Stimulated activated CD4-positive, alpha-beta T cell treated with anti-CD3 and anti-CD28 coated beads, Interleukin-1b, Interleukin-23, amount 100 ng/mL, for 24 hours (primary cell): ENCODE results near the gene TPRG1.
A peak's percentile ranks its signal among the peaks of the same experiment; 100 is the strongest.

ENCODE experiments used
- DNase-seq, 4 experiments: peaks; one replicate each; pipeline ENCODE4 v3.0.0-alpha.2; 2020; ENCODE audit warnings: low read depth in 4 of 4, low spot score in 1 of 4

TPRG1 gene, protein sequence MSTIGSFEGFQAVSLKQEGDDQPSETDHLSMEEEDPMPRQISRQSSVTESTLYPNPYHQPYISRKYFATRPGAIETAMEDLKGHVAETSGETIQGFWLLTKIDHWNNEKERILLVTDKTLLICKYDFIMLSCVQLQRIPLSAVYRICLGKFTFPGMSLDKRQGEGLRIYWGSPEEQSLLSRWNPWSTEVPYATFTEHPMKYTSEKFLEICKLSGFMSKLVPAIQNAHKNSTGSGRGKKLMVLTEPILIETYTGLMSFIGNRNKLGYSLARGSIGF

DNA sequence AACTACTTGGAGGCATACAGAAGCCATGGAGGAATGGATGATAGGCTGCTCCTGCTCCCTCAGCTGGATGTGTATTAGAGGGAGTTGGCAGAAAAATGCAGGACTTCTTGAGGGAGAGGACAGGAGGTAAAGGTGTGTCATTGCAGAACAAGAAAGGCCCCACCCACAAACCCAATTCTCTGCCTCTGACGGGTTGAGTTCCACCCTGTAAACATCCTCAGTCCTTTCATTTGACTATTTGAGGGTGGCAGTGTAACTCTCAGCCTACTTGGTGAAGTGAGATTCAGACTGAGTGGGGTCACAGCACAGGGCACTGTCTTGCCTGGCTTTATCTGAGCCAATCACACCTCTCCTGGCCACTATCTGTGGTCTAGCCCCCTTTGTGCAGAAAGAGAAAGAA, at the start of gene TPRG1:
TSS of gene TPRG1 (plus strand) at position 265 of the 400 bp plus-strand sequence. CDS start 35,414 bp downstream, outside the sequence.
- no peak for DNase-seq

DNA sequence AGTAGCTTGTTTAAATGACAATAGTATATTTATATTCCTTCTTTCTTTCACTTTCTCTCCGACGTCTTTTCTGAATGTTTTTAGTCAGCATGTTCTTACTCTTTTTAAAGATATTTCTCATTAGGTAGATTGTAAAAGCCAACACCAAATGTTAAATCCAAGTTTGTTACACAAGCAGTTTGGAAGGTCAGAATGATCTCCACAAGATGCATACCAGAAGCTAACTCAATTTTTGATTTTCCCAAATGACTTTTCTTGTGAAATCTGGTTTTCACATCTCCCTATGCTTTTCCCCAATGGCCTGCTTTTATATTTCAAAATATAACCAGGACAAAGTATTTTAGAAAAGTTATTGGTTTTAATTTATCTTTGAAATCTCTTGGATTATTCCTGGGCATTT, 49.7 kb upstream of the TPRG1 start:
- no peak for DNase-seq

DNA sequence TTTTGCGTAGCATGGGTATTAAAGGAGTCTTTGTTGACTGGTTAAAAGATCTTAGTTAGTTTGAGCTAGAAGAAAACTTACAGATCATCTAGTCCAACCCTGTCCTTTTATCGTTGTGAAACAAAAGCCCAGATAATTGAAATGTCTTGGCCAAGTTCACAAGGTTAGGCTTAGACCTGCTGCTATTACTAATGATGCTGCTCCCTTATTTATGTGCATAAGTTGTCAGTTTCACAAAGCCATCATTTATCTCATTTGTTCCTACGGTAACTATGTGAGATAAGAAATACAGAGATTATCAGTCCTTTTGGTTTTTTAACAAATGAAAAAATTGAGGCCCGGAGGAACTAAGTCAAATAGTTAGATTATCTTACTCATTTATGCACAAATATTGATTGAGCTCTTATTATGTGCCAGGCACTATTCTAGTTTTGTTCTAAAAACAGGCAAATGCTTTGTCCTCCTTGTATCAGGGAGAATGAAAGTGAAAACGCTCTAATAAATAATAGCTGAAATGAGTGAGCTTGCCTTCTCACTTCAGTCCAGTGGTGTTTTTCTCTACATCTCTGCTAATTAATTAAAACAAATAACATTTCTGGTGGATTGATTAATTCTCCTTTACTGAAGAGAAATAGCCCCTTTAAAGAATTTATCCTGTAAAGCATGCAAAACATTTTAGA, 49.1 kb upstream of the TPRG1 start:
- no peak for DNase-seq

DNA sequence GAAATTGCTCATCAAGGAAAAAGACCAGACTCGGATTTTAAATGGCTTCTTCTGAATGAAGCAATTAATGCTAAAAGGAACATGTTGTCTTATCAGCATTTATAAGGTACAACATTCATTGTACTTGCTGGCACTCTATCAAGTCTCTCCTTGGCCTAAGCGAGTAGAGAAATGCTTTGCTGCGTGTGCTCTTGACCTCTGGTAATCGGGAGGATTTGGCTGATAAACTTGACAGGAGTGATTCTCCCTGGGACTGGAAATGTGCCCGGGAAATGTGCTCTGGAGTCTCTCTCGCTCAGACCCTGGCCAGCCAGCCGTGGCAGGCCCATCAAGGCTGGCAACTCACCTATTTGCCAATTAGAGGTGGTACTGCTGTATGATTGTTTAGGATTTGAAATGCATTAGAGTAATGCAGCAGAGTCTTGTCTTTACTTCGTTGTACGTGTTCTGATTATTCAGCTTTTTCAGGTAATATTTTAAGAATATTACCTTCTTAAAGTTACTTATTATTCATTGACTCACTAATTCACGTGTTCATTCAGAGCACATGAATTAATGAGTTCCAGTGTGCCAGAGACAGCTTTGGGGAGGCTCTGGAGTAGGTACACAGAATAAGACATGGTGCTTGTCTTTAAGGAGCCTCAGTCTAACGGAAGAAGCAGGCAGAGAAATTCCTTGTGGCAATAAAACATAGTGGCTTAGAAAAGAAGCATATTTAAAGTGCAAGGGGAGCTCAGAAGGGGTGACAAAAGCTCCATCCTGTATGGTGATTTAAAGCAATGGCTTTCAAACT, 48.0 kb upstream of the TPRG1 start:
- DNase-seq = no peak

DNA sequence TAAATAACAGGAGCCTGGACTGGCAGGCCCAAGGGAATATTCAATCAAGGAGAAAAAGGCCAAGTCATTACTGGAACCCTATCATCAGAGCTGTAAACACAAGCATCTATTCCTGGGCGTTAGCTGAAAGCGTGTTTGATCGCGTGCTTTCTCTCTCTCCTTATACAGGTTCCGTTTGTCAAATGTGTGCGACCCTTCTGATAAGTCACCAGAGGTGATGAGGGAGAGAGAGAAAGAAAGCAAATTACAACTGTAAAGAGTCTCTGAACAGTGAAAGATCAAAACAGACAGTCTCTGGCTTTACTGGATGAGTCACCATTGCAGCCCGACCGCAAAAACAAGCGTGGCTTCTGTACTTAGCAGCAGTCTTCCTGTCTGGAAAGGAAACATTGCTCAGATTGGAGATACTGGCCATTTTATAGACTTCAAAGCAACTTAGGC, 39.5 kb upstream of the TPRG1 start:
- DNase-seq = peak; percentile 28 to 62 (median 52)

DNA sequence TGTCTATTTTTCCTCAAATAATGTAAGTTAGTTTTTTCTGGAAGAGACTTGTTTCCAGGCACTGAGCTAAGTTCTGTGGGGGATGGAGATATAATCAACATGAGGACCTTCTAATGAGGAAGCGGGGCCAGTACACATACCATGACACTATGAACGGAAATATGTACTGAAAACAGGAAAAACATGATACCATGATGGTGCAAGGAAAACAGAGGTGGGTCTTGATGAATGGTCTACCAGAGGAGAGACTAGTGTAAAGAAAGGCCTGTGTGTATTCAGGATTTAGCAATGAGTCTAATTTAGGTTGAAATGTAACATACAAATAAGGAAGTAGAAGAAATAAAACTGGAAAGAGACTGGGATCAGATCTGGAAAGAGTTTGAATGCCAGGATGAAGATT, 38.9 kb upstream of the TPRG1 start:
- DNase-seq = no peak

DNA sequence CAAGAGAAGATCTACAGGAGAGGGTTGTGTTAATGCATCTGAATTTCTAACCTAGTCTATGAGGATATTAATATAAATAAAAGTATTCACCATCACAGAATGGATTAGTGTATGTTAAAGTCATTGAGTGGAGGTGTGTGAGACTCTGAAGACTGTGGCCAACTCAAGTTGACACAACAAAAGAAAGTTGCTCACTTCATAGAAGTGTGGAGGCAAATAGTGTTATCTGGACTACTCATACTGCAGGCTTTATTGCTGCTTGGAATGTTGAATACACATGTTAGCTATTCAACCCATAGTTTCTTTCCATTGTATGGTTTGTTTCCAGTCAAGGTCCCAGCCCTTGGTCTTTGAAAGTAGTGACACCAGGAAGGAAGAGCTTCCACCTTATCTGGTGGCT, 38.0 kb upstream of the TPRG1 start:
- DNase-seq = no peak

DNA sequence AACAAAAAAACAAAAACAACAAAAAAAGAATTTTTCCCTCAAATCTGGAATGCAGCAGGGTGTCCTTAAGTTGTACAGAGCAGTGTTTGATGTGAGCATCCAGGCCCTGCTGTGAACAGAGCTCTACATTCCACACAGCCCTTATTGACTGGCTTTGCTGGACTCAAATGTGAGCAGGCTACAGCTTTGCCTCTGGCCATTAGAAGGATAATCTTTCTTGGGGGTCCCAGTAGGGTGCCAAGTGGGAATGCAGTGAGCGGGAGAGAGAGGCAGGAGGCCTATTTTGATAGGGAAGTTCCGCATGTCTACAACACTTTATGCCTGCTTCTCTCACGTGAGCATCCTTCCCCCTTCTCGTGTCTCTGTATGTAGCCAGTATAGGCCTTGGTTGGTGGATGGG, 34.4 kb upstream of the TPRG1 start:
- no peak for DNase-seq

DNA sequence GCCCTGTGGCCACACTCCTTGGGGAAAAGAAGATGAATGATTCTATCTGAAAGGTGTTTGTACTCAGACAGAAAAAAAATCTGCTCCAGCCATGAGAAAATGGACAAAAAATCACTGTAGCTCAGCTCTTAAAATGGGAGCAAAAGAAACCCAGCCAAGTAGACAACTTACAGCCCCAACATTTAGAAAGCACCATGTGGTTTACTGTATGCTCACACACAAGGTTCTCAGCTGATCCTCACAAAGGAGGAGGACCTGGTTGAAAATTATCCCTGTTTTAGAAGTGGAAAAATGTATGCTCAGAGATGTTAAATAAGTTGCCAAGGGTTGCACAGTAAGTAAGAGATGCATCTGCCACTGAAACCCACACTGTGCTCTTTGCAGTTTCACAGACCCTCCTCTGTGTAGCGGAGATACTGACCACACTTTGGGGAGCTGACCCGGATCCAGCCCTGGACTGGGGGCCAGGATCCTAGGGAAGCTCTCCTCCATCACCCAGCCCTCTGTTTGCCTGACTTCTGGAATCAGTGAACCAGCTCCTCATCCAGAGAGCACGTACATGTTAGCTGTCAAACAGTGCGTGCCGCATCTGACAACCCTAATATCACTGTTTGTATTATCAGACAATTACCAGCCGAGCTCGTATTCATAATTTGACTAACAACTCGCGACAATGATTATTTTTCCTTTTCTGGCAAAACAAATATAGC, 32.7 kb upstream of the TPRG1 start:
- DNase-seq = no peak

DNA sequence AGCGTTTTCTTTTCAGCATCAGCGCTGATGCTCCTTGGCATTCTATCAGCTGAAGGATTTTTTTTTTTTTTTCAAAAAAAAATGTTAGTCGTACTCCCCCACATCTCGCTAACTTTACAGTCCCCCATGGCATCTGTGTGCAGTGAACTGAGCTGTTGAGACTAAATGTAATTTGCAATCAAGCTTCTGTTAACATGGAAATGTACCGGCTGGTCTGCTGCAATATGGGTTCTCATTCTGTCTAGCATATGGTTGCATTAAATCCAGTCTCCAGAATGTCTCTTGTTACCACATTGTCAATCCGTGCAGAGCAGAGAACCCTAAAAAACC, 32.2 kb upstream of the TPRG1 start:
- DNase-seq = no peak

DNA sequence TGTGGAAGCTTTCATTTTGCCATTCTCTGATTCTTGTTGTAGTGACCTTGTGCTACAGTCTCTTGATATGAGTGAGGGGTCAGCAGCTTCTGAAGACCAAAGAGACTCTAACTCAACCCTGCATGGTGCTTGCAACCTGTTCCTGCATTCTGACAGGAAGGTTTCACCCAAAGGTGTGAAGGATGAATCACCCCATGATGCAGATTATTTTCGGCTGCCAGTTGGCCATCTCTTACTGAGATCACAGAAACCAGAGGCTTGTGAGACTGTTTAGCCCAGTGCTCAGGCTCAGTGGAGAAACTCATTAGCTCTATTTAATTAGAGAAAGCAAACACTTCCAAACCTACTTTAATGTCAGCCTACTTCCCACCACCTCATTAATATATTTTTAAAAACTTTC, 29.2 kb upstream of the TPRG1 start:
- DNase-seq = peak in 1 of 4 experiments; percentile 19

DNA sequence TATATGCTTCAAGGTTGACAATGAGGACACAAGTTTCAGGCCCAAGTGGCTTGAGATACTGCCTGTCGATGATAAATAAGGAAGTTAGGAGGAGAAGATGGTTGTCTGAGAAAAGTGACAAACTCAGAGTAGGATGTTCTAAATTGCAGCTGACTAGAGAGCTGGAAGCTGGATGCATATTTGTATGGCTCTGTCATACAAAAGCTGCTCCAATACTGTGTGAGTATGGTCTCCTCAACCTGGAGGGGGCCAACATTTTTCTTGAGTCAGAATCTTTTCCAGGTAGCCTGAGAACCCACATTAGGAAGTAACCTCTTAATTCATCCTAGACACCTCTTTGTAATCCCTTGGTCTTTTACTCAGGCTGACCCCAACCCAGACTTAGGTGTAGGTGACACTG, 28.4 kb upstream of the TPRG1 start:
- DNase-seq = no peak

DNA sequence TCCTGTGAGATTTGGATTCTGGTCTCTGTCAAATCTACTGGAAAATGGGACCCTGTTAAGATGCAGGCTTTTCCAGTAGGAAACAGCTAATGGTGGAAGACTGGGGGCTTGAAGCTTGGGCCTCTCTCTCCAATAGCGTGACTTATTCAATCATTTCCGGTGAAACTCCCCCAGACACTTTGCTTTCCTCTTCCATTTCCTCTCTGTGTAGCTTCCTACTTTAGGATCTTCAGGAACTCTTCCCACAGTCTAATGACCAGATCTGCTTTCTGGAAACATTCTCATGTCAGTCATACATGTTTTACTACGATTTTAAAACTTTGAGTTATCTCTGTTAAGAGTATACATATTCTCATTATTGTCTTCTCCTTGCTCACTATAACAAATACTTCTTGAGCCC, 28.0 kb upstream of the TPRG1 start:
- no peak for DNase-seq

DNA sequence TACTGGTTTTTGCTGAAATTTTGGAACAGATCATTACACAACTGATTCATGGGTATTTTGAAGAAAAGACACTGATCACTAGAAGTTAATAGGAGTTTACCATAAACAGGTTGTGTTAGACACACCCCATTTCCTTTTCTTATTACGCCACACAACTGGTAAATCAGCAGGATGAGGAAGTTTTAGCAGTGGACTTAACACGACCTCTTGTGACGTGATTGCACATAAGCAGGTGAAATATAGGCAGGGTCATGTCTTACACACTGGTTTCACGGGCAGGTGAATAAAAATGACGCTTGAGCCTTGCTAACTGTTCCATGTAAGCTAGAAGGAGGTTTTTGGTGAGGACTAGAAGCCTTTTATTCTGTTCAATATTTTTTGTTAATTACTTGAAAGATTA, 27.1 kb upstream of the TPRG1 start:
- DNase-seq = no peak

DNA sequence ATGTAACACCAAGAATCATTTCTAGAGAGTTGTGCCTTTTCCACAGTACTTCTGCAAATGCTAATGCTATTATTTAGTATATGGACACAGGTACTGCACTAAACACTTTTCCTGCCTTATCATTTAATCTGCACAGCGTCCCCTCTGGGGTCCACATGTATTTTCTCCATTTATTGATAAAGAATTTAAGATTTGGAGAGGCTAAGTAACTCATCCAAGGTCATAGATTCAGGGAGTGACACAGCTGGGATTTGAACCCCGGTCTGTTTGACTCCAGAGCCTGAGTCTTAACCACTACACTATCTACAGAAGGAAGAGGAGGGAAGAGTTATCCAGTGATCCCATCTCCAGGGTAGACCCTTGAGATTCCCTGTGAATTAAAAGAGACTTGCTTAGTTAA, 24.9 kb upstream of the TPRG1 start:
- DNase-seq = no peak

DNA sequence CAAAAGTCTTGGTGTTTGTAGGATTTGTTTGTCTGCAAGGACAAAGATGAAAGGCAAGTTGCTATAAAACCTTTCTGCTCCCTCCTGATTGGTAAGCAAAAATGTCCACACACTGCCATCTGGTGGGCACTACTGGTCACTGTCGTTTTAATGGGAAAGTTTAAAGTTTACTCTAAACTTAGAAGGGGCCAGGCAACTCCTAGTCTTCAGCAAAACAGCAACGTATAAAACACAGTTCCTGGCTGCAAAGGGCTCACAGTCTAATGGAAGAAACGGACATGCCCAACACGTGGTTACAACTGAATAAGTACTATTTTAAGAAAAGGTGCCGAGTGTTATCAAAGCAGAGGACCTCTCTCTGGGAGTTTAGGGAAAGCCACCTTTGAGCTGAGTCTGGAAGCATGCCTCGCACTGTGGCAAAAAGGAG, 23.7 kb upstream of the TPRG1 start:
- peak; percentile 32 to 47 (median 40) for DNase-seq

DNA sequence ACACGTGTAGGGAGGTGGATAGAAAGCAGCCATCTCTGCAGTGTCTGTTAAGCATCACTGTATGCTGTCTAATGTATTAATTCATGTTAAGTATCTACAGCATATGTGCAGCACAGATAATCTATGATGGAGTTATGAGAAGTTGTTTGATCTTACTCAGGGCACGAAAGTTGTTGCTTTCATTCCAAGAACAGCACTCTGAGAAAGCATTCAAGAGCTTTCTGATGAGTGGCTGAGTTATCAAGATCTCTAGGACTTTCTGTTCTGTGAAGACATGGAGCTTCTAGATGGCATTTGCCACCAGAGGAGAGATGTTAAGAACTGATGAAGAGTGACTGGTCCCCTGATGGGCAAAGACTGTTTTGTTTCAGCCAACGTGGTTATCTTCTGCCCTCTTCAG, 22.6 kb upstream of the TPRG1 start:
- DNase-seq = no peak

DNA sequence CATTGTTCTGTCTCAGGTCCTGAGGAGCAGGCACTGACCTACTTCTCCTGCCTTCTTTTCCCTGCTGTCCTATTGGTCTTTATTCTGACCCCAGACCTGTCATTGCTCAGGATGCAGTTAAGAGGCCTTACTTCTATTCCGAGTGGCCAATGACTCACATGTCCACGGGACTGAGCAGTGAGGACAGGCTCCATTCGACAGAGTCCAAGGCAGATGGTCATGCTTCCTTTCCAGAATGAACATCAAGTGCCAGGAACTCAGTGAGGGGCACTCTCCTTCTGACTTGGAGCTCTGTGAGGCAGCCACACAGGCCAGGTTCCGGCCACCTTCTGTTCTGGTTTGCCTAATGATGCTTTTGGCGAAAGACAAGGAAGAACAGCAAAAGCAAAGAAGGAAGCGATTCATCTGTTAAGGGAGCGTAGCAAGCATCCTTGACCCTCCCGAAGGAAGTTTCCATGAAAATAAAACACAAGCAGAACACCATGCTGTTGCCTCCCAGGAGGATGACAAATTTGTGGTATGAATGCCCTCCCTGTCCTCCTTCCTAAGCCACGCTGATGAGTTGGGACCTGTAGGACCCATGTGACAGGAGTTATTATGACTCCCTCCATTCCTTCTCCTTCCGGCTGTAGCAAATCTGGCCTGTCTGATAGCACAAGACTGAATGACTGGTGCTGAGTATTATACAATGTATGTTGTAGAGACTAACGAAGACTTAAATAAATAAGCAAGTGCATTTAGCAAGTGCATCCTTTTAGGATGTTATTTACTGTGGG, 14.4 kb upstream of the TPRG1 start:
- DNase-seq = no peak

DNA sequence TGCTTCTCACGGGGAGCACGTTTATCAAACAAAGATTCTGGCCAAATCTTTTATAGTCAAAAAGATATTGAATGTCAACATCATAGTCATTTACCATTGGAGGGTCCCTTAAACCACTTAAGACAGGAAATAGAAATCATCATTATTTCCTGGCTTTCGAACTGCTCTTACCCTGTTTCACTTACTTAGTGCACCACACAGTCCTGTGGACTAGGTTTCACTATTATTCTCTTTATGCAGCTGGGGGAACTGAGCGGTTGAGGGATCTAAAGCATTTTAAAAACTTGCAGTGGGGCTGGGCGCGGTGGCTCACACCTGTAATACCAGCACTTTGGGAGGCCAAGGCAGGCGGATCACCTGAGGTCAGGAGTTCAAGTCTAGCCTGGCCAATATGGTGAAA, 13.7 kb upstream of the TPRG1 start:
- DNase-seq = no peak

DNA sequence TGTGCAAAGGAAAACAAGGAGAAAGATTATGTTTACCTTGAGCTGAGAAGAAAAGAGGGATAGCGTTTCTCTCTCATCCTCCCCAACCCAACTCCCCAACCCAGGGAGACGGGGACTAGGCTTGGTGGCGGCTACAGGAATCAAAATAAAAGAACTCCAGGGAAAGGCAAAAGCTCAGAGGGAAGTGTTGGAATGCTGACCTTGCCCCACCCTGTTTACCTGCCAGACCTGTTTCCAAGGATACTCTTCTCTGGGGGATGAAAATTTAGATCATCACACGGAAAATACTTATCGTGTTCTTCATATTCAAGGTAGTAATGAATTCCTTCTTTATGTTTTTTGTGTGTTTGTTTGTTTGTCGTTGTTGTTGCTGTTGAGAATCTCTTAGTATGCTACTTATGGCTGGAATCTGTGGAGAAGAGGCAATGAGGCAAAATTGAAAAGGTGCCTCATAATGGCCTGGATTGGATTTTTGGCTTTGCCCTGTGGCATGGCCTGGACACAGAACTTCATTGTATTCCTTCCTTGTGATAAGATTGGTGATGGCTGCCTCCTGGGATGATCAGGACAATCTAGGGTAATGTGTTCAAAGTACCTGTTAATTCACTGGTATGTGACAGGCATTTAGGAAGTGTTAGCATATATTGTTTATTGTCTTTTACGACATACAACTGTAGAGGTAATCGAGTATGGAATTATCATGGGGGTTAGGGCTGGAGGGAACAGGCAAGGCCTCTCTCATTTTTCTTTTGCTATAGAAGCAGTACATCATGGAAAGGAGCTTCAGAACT, 11.1 kb upstream of the TPRG1 start:
- DNase-seq = no peak
